A549 (cell line): Measurements from ENCODE around the gene MBD2. TPM values are rescaled to one million over a fixed set of nuclear protein-coding genes. Genes with fewer than 3 reads are reported as not detected.

Source experiments
- polyA plus RNA-seq, 4 experiments: library from polyadenylated mRNA; depleted of rRNA in 3 of 4; stranded (reverse); fragments of >200 nt; fragmentation: RNase III in 1 of 4; extraction: RNeasy Plus Mini Kit Qiagen cat#74134 plus additional on column Dnase treatment in 1 of 4; gene quantifications; 2 replicates in 3 of 4; 3 replicates in 1 of 4; pipeline ENCODE4 v1.2.3, GENCODE V29; 2011 to 2017
- small RNA-seq, 6 experiments: library from RNA; depleted of rRNA; stranded (forward); fragments of <200 nt; gene quantifications; one replicate each; pipeline ENCODE3, GENCODE V24; 2012

Gene MBD2
- polyA plus RNA-seq, 2 of the 4 experiments (the other 2 are of a cell fraction), result 43.4 to 48.2 TPM

Small RNAs within 50 kb of the gene (small RNA-seq; reads per million reads assigned to genes)
- 0 to 64.9 (median 8.8) reads per million in 6 experiments for gene SNORA37

Other genes with a start within 250 kb of the MBD2 start
- gene POLI, start 44.8 kb upstream of the MBD2 start, polyA plus RNA-seq (2011; rRNA removed), result 22.5 and 30.1 TPM in 2 replicates
- gene POLI, start 44.8 kb upstream of the MBD2 start, polyA plus RNA-seq (2017; fragmentation: RNase III; extraction: RNeasy Plus Mini Kit Qiagen cat#74134 plus additional on column Dnase treatment), result 10.3 to 12.0 TPM (median 11.1 TPM) in 3 replicates
- not detected in 2 replicates for gene STARD6, start 133.2 kb upstream of the MBD2 start, polyA plus RNA-seq (2011; rRNA removed)
- gene STARD6, start 133.2 kb upstream of the MBD2 start, polyA plus RNA-seq (2017; fragmentation: RNase III; extraction: RNeasy Plus Mini Kit Qiagen cat#74134 plus additional on column Dnase treatment), result not detected in 3 replicates
- 4.9 and 6.5 TPM in 2 replicates for gene C18orf54, start 133.2 kb upstream of the MBD2 start, polyA plus RNA-seq (2011; rRNA removed)
- gene C18orf54, start 133.2 kb upstream of the MBD2 start, polyA plus RNA-seq (2017; fragmentation: RNase III; extraction: RNeasy Plus Mini Kit Qiagen cat#74134 plus additional on column Dnase treatment), result 2.8 to 3.3 TPM (median 3.2 TPM) in 3 replicates